HG02642 (cell line): Measurements from ENCODE around the gene MOGAT1.

ENCODE experiments used
- ATAC-seq: cut with Tn5 transposase; IDR thresholded peaks from one replicate; pipeline ENCODE4 v1.9.1; 2021; ENCODE audit warnings: mild to moderate bottlenecking; ENCODE audit not compliant: unreplicated experiment, poor library complexity

The MOGAT1 gene, protein sequence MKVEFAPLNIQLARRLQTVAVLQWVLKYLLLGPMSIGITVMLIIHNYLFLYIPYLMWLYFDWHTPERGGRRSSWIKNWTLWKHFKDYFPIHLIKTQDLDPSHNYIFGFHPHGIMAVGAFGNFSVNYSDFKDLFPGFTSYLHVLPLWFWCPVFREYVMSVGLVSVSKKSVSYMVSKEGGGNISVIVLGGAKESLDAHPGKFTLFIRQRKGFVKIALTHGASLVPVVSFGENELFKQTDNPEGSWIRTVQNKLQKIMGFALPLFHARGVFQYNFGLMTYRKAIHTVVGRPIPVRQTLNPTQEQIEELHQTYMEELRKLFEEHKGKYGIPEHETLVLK

DNA sequence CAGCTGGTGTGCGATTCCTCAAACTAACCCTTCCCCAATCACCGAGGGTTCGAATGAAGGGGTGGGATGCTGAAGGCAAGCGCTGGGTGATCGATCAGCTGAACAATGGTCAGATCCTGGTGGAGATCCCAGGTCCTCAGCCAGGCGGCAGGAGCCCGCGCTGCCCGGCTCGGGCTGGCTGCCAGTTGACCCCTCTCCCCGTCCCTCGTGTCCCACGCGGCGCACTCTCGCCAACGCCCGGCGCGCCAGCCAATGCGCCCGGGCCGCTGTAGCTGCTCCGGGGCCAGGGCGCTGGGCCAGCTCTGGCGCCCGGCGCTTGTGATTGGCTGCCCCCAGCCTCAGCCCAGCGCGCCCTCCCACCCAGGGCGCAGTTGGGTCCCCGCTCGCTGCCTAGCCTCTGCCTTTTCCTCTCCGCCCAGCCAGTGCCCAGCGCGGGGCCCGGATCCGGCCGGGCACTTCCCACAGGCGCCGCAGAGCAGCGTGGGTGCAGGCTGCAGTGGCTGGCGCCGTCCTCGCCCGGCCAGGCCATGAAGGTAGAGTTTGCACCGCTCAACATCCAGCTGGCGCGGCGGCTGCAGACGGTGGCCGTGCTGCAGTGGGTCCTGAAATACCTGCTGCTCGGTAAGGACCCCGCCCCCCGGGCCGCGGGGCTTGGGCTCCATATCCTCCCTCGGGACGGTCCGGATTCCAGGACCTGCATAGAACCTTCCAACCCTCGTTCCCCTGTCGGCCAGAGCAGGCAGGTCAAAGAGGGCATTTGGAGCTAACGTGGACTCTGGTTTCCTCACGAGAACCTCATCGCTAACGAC, at the start of gene MOGAT1:
Gene MOGAT1 (plus strand): TSS at position 400 of the 809 bp plus-strand sequence. CDS start 128 bp downstream, at position 528.
- peak; percentile 58 for ATAC-seq

DNA sequence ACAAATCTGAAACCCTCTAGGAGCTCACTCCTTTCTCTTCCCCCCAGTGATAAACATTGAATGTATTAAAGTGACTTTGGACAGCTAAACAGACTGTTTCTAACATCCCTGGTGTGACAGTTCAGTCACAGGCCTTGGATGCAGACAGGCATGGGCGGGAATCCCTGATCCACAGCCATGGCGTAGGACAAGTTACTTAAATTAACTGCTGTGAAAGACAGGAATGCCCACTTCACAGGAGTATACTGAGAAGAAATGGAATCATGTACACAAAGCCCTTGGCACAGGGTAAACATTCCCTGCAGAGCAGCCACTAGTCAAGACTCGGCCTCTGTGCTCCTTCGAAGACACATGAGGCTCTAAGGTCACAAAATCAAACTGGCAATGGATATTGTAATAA, 49.6 kb upstream of the MOGAT1 start:
- ATAC-seq: no peak

DNA sequence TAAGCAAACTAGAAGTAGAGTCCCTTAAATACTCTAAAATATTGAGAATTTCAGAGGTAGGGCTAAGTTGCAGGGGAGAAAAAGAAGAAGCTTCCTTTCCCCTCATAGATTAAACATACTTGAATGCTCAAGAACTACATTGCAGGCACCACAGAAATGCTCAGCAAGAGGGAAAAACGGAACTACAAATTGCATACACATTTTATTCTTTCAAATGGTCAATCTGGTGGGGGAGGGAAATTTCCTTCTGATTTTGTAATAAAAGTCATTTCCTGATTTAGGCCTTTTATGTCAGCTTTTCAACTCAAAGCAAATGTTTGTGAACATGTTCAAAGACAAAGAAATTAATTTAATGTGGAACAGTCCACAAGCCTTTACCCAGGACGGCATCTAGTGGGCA, 48.5 kb upstream of the MOGAT1 start:
- ATAC-seq: no peak

DNA sequence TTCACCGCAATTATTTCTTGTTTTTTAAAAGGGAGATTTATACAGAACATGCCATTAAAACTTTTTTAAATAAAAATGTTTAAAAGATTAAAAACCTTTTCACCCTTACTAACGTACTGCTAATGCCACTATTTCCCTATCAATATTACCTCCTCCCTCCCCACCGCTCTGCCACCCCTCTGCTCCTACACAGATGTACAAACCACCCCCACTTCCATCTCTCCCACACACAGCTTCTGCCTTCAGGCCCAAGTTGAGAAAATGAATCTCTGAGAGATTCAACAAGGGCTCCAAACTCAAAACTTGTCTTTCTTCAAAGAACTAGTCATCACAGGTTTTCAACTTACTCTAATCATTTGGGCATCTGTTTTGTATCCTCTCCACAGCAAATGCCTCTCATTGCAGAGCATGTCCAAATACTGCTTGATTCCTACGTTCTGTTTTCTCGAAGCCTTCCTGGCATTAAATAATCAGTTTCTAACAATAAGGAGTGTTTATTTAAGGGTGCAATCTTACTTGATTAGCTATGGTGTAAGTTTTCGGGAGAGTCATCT, 47.6 kb upstream of the MOGAT1 start:
- ATAC-seq: no peak

DNA sequence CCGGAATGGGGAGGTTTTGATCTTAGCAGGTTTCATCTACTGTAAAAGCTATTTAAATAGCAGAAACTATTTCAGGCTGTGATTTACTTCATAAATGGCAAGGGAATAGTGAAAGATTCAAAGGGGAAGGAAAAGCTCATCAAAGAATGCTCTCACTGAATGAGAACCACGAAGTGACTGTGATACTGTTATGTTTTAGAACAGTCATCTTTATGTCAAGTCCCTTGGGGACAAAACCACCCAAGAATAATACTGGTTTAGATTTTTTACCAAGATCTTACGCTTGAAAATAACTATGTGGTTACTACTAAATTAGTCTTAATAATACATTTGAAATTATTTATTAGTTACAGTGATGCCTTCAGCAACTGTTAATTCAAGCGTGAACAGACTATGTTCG, 43.7 kb upstream of the MOGAT1 start:
- no peak for ATAC-seq

DNA sequence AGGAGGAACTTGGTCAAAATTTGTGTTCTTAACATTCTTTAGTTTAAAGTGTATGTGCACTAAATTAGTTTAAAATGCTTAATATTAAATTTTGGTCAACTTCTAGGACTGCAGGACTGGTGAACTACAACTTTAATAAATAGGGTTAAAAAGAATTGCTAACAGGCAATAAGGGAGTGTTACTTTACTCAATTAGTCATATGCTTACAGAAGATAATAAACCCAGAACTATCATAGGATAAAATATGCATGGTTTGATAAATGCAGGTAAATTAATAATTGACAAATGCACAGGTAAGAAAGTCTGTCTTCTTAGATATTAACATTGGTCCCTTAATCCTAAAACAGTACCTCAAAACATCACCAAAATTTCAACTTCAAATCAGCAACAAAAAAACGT, 36.2 kb upstream of the MOGAT1 start:
- ATAC-seq: no peak

DNA sequence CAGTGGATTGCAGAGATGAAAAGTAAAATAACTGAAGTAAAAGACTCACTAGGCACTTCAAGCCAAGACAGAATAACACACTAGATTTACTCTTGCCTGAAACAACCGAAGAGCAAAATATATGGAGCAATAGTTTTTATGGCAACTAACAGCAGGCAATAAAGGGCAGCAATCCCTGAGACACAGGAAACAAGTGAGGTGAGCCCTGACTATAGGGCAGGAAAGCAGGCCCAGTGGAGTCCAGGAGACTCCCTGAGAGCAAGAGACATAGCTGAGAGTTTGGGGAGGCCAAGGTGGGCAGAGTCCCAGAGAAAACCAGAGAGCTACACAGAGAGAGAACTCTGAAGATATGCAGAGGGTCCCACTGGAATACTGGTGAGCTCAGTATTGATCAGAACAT, 34.4 kb upstream of the MOGAT1 start:
- ATAC-seq: no peak

DNA sequence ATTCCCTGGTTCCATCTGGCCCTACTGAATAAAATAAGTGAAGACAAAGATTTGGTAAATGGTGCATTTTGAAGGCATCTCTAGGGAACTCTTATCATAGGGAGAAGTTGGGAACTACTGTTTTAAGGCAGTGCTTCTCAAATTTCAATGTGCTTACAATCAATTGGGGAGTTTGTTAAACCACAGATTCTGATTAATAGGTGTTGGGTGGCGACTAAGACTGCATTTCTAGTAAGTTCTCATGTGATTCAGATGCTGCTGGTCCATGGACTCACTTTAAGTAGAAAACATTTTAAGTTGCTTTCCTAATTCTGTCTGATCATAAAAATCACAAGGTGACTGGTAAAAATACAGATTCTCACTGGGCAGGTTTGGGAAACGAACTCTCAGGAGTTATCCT, 30.1 kb upstream of the MOGAT1 start:
- ATAC-seq: no peak

DNA sequence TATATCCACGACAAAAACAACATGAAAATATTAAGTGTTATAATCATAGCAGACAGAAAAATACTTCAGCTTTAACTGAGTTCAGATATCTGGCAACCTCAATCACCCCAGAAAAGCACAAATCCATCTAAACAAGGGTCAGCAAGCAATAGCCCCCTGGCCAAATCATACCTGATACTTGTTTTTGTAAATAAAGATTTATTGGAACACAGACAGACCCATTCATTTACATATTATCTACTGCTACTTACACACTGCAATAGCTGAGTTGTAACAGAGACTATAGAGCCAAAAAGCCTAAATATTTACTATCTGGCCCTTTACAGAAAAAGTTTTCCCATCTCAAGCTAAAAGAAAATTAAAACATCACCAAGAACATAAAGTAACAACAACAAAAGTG, 28.3 kb upstream of the MOGAT1 start:
- no peak for ATAC-seq

DNA sequence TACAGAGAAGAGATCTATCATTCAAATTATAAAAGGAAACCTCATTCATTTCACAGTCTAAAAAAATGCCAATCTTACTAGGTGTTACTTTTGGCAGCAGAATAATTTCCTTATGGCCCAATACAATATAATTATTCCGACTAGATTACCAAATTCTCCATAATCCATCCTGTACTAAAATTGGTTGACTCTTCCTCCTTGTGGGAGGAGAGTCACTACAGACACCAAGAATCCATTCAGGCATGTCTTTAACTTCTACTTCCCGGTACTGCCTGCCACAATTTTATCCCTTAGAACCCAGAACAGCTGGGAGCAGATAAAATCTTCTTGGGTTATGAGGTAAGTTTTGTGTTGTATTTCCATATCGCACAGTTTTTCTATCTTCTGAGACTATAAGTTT, 25.4 kb upstream of the MOGAT1 start:
- no peak for ATAC-seq

DNA sequence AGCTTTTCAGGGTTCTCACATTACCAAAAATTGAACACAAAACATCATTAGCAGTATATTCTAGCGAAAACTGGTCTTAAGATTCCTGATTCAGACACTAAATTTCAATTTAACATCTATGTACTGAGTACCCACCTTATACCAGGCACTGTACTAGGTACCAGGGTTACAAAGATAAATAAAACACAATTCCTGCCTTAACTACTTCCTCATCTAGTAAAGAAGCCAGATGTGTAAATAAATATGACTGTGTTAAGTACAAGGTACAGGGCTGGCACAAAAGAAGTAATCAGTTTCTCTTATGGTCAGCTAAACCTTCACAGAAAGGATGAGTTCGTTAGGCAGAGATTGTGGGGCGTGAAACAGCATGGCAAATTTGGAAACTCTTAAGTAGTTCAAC, 21.7 kb upstream of the MOGAT1 start:
- ATAC-seq: no peak

DNA sequence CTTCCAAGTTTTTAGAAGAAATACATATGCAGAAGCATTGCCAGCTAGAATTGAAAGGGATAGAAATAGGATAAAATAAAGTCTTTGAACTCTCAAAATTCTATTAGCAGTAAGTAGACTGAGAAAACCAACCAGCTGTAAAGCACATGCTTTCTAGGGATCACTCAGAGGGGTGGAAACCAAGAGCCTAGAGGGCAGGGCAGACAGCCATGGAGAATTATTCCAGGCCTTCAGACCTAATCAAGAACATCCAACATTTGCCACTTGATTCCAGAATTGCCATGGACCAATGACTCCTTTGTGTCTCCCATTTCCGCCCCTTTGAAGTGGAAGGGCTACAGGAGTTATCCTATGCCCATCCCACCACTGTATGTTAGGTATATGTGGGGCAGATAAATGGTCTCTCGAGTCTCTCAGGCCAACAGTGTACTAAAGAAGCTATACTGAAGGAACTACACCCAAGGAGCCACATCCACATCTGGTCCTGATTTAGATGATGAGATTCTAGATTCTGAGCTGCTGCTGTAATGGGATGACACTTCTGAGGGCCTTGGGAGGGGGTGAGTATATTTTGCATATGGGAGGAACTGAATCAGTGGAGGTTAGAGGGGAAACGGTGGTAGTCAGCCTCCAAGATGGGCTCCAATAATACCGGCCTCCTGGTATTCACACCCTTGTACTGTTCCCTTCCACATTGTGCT, 19.6 kb upstream of the MOGAT1 start:
- ATAC-seq: no peak

DNA sequence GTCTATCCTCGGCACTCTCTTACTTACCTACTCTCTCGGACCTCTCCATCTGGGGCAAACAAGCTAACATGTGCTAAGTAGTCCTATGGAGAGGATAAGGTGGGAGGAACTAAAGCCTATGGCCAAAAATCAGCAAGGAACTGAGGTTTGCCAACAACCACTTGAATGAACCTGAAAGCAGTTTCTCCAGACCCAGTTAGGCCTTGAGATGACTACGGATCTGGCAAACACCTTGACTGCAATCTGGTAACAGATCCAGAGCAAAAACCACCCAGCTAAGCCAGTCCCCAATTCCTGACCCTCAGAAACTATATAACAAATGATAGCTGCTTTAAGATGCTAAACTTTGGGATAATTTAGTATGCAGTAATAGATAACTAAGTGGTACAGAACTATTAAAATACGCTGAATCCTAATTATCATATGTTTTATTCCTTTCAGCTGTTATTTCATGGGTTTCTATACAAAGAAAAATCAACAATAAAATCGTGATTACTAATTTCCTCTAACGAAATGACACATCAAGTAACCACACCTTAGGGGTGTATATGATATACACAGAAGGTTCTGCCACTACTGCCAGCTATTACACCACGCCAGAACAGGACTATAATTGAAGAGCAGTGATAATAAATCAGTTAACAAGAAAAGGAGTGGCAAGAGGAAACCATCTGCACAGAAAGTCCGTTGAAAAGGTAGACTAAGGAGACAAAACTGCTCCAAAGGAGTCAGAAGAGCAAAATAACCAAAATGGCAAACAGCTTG, 18.8 kb upstream of the MOGAT1 start:
- no peak for ATAC-seq

DNA sequence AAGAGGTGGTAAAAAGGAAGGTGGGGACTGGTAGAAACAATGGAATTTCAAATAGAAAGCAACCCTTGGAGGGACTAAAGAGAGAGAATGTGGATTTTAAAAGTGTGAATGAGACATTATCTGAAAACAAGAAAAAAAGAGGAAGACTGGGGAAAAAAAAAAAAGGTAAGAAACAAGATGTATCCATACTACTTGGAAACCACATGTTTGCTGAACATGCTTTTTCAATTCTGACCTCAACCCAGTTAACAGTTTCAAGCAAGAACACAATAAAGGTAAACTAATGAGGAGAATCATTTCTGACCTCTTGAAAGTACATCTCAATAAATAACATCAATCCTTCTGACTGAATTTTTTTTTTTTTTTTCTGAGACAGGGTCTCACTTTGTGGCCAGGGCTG, 18.2 kb upstream of the MOGAT1 start:
- no peak for ATAC-seq

DNA sequence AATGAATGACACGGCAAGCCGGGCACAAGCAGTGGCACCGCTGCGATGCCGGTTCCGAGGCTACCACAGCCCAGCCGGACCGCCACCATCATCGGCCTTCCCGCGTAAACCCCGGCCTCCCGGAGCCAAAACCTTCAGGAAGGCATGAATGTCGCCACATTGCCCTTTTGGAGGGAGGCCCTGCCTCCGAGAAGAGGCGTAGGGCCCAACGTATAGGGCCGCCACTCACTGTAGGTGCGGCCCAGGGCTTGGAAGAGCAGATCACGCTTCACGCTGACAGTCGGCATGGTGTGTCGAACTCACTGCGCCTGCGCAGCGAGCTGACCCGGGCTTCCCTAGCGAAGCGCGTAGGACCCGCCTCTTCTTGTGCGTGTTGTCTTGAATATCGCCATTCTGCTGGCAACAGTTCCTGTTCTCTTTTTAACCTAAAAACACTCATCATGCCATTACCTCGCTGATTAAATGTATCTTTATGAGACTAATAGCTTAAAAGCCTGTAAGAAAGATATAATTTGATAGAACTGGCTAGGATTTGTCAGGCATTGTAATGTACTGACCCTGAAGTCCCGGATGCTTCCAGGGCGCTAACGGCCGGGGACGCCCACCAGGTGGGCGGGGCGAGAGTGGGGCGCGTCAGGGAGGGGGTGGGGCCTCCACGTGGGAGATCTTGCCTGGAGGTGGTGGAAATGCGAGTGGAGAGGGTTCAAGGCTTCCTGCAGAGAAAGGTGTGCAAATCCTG, 15.5 kb upstream of the MOGAT1 start, which contains the start of gene FARSB:
Gene FARSB (minus strand): TSS at position 306 of the 739 bp plus-strand sequence. CDS start 19 bp downstream, at position 287.
- peak; percentile 93 for ATAC-seq

DNA sequence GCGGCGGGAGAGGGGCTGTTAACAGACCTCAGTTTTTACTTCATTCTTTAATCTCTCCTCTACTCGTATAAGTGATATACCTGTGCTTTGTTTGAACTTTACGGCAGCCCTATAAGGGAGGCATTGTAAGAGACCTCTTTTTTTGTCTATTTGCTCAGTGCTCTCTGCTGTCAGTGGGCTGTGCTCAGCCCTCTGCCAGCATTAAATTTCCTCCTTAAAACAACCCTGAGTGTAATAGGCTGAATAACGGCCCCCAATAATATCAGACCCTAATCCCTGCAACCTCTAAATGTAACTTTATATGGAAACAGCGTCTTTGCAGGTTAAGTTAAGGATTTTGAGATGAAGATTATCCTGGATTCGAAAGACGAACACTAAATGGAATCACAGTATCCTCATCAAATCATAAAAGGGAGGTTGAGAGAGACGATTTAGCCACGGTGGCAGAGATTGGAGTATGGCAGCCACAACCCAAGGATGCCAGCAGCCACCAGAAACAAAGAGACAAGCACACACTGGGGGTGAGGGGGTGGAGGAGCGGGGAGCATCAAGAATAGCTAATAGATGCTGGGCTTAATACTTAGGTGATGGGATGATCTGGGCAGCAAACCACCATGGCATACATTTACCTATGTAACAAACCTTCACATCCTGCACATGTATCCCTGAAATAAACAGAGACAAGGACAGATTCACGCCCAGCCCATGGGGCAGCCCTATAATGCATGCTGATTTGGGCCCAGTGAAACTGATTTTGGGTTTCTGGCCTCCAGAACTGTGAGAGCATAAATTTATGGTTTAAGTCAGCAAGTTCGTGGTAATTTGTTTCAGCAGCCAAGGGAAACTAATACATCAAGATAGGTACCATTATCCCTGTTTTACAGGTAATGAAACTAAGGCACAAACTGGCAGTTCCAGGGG, 14.7 kb upstream of the MOGAT1 start:
- ATAC-seq: peak; percentile 22

DNA sequence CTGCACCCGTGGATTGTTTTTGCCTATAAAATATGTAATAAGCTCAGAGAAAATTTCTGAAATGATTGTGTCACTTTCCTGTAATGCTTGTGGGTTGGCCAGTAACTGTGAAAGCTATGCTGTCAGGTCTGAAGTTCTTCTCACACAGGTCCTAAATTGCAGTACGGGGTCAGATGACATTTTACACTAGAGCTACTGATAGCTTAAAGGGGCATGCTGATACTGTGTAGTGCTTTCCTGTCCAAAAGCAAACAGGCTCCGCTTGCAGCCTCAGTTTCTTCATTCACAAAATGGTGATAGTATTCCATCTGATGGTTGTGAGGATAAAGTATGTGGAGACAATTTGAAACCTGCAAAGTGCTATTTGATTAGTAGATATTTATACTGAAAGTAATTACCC, 8.0 kb upstream of the MOGAT1 start:
- no peak for ATAC-seq

DNA sequence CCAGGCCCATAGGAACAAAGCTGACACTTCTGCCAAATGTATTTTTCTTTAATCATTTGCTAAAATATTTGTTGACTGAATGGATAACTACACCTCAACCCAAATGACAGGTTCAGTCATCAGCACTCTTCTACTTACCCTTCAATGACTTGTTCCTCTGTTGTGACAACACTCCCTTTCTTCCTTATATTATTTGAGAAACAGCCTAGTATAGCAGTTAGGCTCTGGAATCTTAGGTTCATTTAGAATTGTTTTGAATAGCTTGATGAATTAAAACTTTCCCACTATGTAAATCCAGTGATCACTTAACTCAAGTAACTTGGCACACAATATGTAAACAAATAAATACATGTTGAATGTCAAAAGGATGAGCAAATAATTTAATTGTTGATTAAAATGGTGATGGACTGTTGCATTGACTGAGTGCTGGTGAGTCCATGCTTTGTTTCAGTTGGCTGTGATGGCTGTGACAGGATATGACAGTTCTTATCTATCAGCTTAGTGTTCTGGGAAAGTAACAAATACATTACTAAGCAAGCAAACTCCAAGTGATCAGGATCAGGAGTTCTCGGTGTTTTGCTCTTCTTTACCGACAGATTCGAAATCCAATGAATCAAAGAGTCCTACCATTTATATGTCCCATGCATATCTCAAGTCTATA, 2.8 kb upstream of the MOGAT1 start:
- no peak for ATAC-seq
